GM21447 (cell line): ENCODE results near the gene KCNQ1OT1.

Experiments
- ATAC-seq: cut with Tn5 transposase; IDR thresholded peaks from one replicate; pipeline ENCODE4 v1.9.1; 2021; ENCODE audit not compliant: unreplicated experiment

Gene KCNQ1OT1

GRCh38 chr11:2669634-2670469 is 29.9 kb downstream of the KCNQ1OT1 start:
- no peak for ATAC-seq

GRCh38 chr11:2668876-2669275 is 30.9 kb downstream of the KCNQ1OT1 start:
- ATAC-seq = no peak

- no peak for ATAC-seq
Observed at GRCh38 chr11:2667940-2668339, 31.9 kb downstream of the KCNQ1OT1 start.

- ATAC-seq = no peak
Observed at GRCh38 chr11:2666828-2667570, 32.8 kb downstream of the KCNQ1OT1 start.

GRCh38 chr11:2666401-2666741 is 33.4 kb downstream of the KCNQ1OT1 start:
- no peak for ATAC-seq

GRCh38 chr11:2665526-2666400 is 34.0 kb downstream of the KCNQ1OT1 start:
- ATAC-seq = no peak

- ATAC-seq = no peak
Observed at GRCh38 chr11:2664791-2665525, 34.8 kb downstream of the KCNQ1OT1 start.

- no peak for ATAC-seq
Observed at GRCh38 chr11:2664376-2664775, 35.4 kb downstream of the KCNQ1OT1 start.

GRCh38 chr11:2663915-2664314 is 35.9 kb downstream of the KCNQ1OT1 start:
- ATAC-seq = no peak

GRCh38 chr11:2663506-2663905 is 36.3 kb downstream of the KCNQ1OT1 start:
- ATAC-seq = no peak

- no peak for ATAC-seq
Observed at GRCh38 chr11:2662430-2663299, 37.1 kb downstream of the KCNQ1OT1 start.

GRCh38 chr11:2662024-2662312 is 37.8 kb downstream of the KCNQ1OT1 start:
- no peak for ATAC-seq

GRCh38 chr11:2661173-2662023 is 38.4 kb downstream of the KCNQ1OT1 start:
- ATAC-seq = no peak

GRCh38 chr11:2660357-2660939 is 39.3 kb downstream of the KCNQ1OT1 start:
- ATAC-seq = no peak

- ATAC-seq = no peak
Observed at GRCh38 chr11:2657697-2658284, 42.0 kb downstream of the KCNQ1OT1 start.

- ATAC-seq = no peak
Observed at GRCh38 chr11:2656859-2657258, 42.9 kb downstream of the KCNQ1OT1 start.

GRCh38 chr11:2655834-2656622 is 43.8 kb downstream of the KCNQ1OT1 start:
- ATAC-seq = no peak
